ENCODE measurements around the gene CLEC10A.
"Not testable (repeated sequence)": the region's sequence is repeated elsewhere in the genome, so short reads cannot be mapped to it uniquely, and the experiment has no call there.

CLEC10A gene

GRCh38 chr17:7068268-7068667 is 11.8 kb downstream of the CLEC10A start:
- no peak for DNase-seq

- DNase-seq, result no peak
Observed at GRCh38 chr17:7067198-7067597, 12.9 kb downstream of the CLEC10A start.

GRCh38 chr17:7064261-7064660 is 15.8 kb downstream of the CLEC10A start:
- no peak for DNase-seq

GRCh38 chr17:7063518-7064094 is 16.4 kb downstream of the CLEC10A start:
- DNase-seq, result no peak

GRCh38 chr17:7060165-7060891 is 19.7 kb downstream of the CLEC10A start:
- DNase-seq, result peak; percentile 49

GRCh38 chr17:7058831-7059447 is 21.1 kb downstream of the CLEC10A start:
- DNase-seq, result no peak

- no peak for DNase-seq
Observed at GRCh38 chr17:7056386-7056785, 23.7 kb downstream of the CLEC10A start.

- DNase-seq, result not testable (repeated sequence)
Observed at GRCh38 chr17:7050583-7050982, 29.5 kb downstream of the CLEC10A start.

- no peak for DNase-seq
Observed at GRCh38 chr17:7048968-7049367, 31.1 kb downstream of the CLEC10A start.

GRCh38 chr17:7047566-7047965 is 32.5 kb downstream of the CLEC10A start:
- peak; percentile 51 for DNase-seq

GRCh38 chr17:7046725-7047397 is 33.2 kb downstream of the CLEC10A start:
- DNase-seq, result peak; percentile 72

GRCh38 chr17:7046127-7046724 is 33.8 kb downstream of the CLEC10A start:
- DNase-seq, result peak; percentile 32

GRCh38 chr17:7045492-7046126 is 34.4 kb downstream of the CLEC10A start:
- peak; percentile 38 for DNase-seq

GRCh38 chr17:7043497-7044198 is 36.4 kb downstream of the CLEC10A start, which contains the start of gene SLC16A11:
TSS of gene SLC16A11 (minus strand) at chr17:7044092. CDS start at chr17:7043513, 579 bp downstream.
- DNase-seq, result peak; percentile 46

- DNase-seq, result no peak
Observed at GRCh38 chr17:7043182-7043496, 36.9 kb downstream of the CLEC10A start.

GRCh38 chr17:7042501-7043181 is 37.4 kb downstream of the CLEC10A start:
- peak; percentile 46 for DNase-seq

GRCh38 chr17:7041607-7042500 is 38.2 kb downstream of the CLEC10A start:
- DNase-seq, result peak; percentile 27

GRCh38 chr17:7039832-7040231 is 40.2 kb downstream of the CLEC10A start:
- no peak for DNase-seq

GRCh38 chr17:7038025-7038862 is 41.8 kb downstream of the CLEC10A start:
- DNase-seq, result no peak

All from activated naive CD4-positive, alpha-beta T cell treated with Interleukin-2 at 50 U/mL for 16 hours (primary cell).